ENCODE measurements around the gene KCNJ6. TPM values are rescaled to one million over a fixed set of nuclear protein-coding genes. Genes with fewer than 3 reads are reported as not detected.

KCNJ6 gene
- total RNA-seq, 1 experiment from 2014 or later = 1.2 TPM

- no peak overlapping the region for H2AFZ ChIP-seq (ENCODE audit: low read length)
These were observed 178.8 kb downstream of the KCNJ6 start for GRCh38 chr21:37737507-37737906.

More at GRCh38 chr21:37737507-37737906, 178.8 kb downstream of the KCNJ6 start:
- H3K14ac ChIP-seq (ENCODE audit: insufficient read depth, low read length) = no peak overlapping the region
- H2BK120ac ChIP-seq (ENCODE audit: low read depth, low read length, poor library complexity, severe bottlenecking) = no peak overlapping the region
- no peaks in the 10 kb centered on the region for H4K20me1 ChIP-seq (ENCODE audit: control insufficient read depth, insufficient read depth, insufficient read length)
- H3K79me1 ChIP-seq (ENCODE audit: insufficient read depth, low read depth, low read length, poor library complexity, severe bottlenecking) = no peaks in the 10 kb centered on the region
- no peaks in the 10 kb centered on the region for H3K27me3 ChIP-seq (ENCODE audit: insufficient read depth, low read length)
- no peaks in the 10 kb centered on the region for H3K9me3 Mint-ChIP-seq
- H2BK20ac ChIP-seq (ENCODE audit: low read depth, low read length, poor library complexity, severe bottlenecking) = no peak overlapping the region
- no peak overlapping the region for H3K4me3 Mint-ChIP-seq
- no peak overlapping the region for H3K18ac ChIP-seq (ENCODE audit: insufficient read length, low read depth, low read length)
- no peak overlapping the region for H2BK5ac ChIP-seq (ENCODE audit: insufficient read length, low read length)
- no peak for DNase-seq
- no peak overlapping the region for H4K5ac ChIP-seq (ENCODE audit: insufficient read length, low read depth, low read length)
- no peak overlapping the region for H4K91ac ChIP-seq (ENCODE audit: insufficient read length, low read depth, low read length)
- no peak overlapping the region for H2BK15ac ChIP-seq (ENCODE audit: low read depth, low read length)
- H2AK5ac ChIP-seq (ENCODE audit: insufficient read length, low read length) = no peak overlapping the region
- H3K79me2 ChIP-seq (ENCODE audit: insufficient read depth, low read length) = no peaks in the 10 kb centered on the region; the same call in 1 of the 2 replicates
- H3K36me3 Mint-ChIP-seq (ENCODE audit: insufficient read depth in 1 of 3, low read depth in 3 of 3) = no peaks in the 10 kb centered on the region
- H3K27me3 Mint-ChIP-seq (ENCODE audit: low read depth) = no peaks in the 10 kb centered on the region
- H3K4me1 ChIP-seq (ENCODE audit: insufficient read depth, low read length) = no peaks in the 10 kb centered on the region
- no peak overlapping the region for H3K4me2 ChIP-seq (ENCODE audit: insufficient read depth, insufficient read length, low read length)
- no peak for TF ChIP-seq CTCF (conservative IDR thresholded peaks at IDR 0.05)
- no peaks in the 10 kb centered on the region for H3K9me3 ChIP-seq (ENCODE audit: control insufficient read depth, low read depth, low read length)
- peaks cover 2% of the 10 kb centered on the region for H3K23me2 ChIP-seq (ENCODE audit: insufficient read length, low read depth, low read length, poor library complexity, severe bottlenecking)
- peaks cover 7 to 12% of the 10 kb centered on the region in 2 experiments for H3K4me1 Mint-ChIP-seq
- H3K27ac Mint-ChIP-seq = no peak overlapping the region
- no peak overlapping the region for H3K56ac ChIP-seq (ENCODE audit: insufficient read length, low read depth, low read length)
- H3K23ac ChIP-seq (ENCODE audit: insufficient read length, low read depth, low read length) = no peak overlapping the region
- no peak overlapping the region for H3T11ph ChIP-seq (ENCODE audit: low read length)
- WGBS (ENCODE audit: extremely low coverage, insufficient read length, low lambda C conversion rate) = no CpG with 5 or more reads among the region's 4 CpGs
- no peak overlapping the region for H2BK12ac ChIP-seq (ENCODE audit: insufficient read length, low read depth, low read length)
- H3K27ac ChIP-seq (ENCODE audit: insufficient read length, low read depth, low read length) = no peak overlapping the region
- no peak overlapping the region for H3K4ac ChIP-seq (ENCODE audit: low read depth, low read length)
- no peak overlapping the region for H4K8ac ChIP-seq (replicated peaks; ENCODE audit: insufficient read length, low read depth, low read length)
- no peak overlapping the region for H3K9ac ChIP-seq (ENCODE audit: extremely low read depth, insufficient read length, low read length)

Measured in H9 (cell line).